Caco-2 (cell line): Measurements from ENCODE around the gene ZNF664. TPM values are rescaled to one million over a fixed set of nuclear protein-coding genes. Genes with fewer than 3 reads are reported as not detected.
A peak's percentile ranks its signal among the peaks of the same experiment; 100 is the strongest.

Source experiments
- BruUV-seq: library from RNA; stranded (reverse); fragments of 400-500 nt; replicated peaks from 2 replicates; lab custom pipeline; 2021; lab: Mats Ljungman, UMichigan
- CTCF ChIA-PET: fragments of 300-600 bp; sonication (Branson Sonifier 250); formaldehyde crosslinking; loops from one replicate; lab custom pipeline; 2022; ENCODE audit warnings: antibody characterized with exemption; lab: Charles Lee
- POLR2A ChIA-PET: fragments of 300-600 bp; sonication (Branson Sonifier 250); formaldehyde crosslinking; loops from one replicate; lab custom pipeline; 2022; ENCODE audit warnings: antibody characterized with exemption; lab: Charles Lee
- DNase-seq, 2 experiments: peaks; one replicate each; pipeline versions ENCODE4 v3.0.0 to v3.0.0-alpha.2; 2020 to 2022
- H3K27me3 ChIP-seq: replicated peaks from 2 replicates; pipeline ENCODE4 v1.6.0; 2011; ENCODE audit warnings: low read length; ENCODE audit not compliant: control insufficient read depth, insufficient read depth
- H3K36me3 ChIP-seq: 2 replicates; pipeline ENCODE4 v1.5.1; 2011; ENCODE audit warnings: low read length; ENCODE audit not compliant: control insufficient read depth, insufficient read depth
- H3K4me1 ChIP-seq: fragments of 250-450 bp; sonication (Bioruptor Pico); 2 replicates; pipeline ENCODE4 v1.5.1; 2020; ENCODE audit warnings: mild to moderate bottlenecking
- H3K4me3 ChIP-seq: 2 replicates; pipeline ENCODE4 v1.5.1; 2011; ENCODE audit warnings: low read depth, mild to moderate bottlenecking, control low read depth, low read length
- H3K9me3 ChIP-seq: fragments of 250-450 bp; sonication (Bioruptor Pico); 2 replicates; pipeline ENCODE4 v1.5.1; 2020; ENCODE audit warnings: mild to moderate bottlenecking, moderate library complexity
- H3K27ac Mint-ChIP-seq: one replicate; pipeline ENCODE4 v1.8.0; 2022; ENCODE audit warnings: mixed read lengths; ENCODE audit not compliant: unreplicated experiment
- H3K27me3 Mint-ChIP-seq: one replicate; pipeline ENCODE4 v1.8.0; 2022; ENCODE audit warnings: mixed read lengths; ENCODE audit not compliant: insufficient read depth, unreplicated experiment
- H3K36me3 Mint-ChIP-seq: one replicate; pipeline ENCODE4 v1.8.0; 2022; ENCODE audit warnings: mild to moderate bottlenecking, mixed read lengths; ENCODE audit not compliant: insufficient read depth, unreplicated experiment
- H3K4me1 Mint-ChIP-seq: one replicate; pipeline ENCODE4 v1.8.0; 2022; ENCODE audit warnings: low read depth, mixed read lengths; ENCODE audit not compliant: unreplicated experiment
- H3K4me3 Mint-ChIP-seq: one replicate; pipeline ENCODE4 v1.8.0; 2022; ENCODE audit warnings: mild to moderate bottlenecking, moderate library complexity, mixed read lengths; ENCODE audit not compliant: unreplicated experiment
- H3K9me3 Mint-ChIP-seq: one replicate; pipeline ENCODE4 v1.8.0; 2022; ENCODE audit warnings: mixed read lengths; ENCODE audit not compliant: unreplicated experiment
- intact Hi-C: fragments of 100-400 bp; cut with micrococcal nuclease; formaldehyde crosslinking; loops from one replicate; pipeline ENCODE4 v1.10.0; 2022; ENCODE audit not compliant: unreplicated experiment
- total RNA-seq: library from RNA; stranded (reverse); gene quantifications from 2 replicates; pipeline ENCODE4 v1.2.3, GENCODE V29; 2022
- TF ChIP-seq, protein P1 (sequence below), 2 experiments: fragments of 200-600 bp in 1 of 2; IDR thresholded peaks; 1 replicate in 1 of 2; 2 replicates in 1 of 2; pipeline versions ENCODE4 v1.5.1 to v1.8.0; 2011 to 2022; ENCODE audit warnings: antibody characterized with exemption in 1 of 2, control low read depth in 1 of 2, inconsistent platforms in 1 of 2, low read depth in 1 of 2, low read length in 1 of 2, mild to moderate bottlenecking in 1 of 2, moderate library complexity in 1 of 2; ENCODE audit not compliant: insufficient read depth in 1 of 2, severe bottlenecking in 1 of 2, unreplicated experiment in 1 of 2

The ZNF664 gene
- total RNA-seq, 1 experiment from 2014 or later: 117 TPM

- Mint-ChIP-seq H3K9me3 (peaks cover 37% of the 10 kb centered on the region), H3K4me3 (no peak overlapping the region), H3K36me3 (no peaks in the 10 kb centered on the region), H3K27ac (no peak overlapping the region), H3K4me1 (peaks cover 4% of the 10 kb centered on the region), H3K27me3 (no peaks in the 10 kb centered on the region)
- no peaks in the 10 kb centered on the region for H3K36me3 ChIP-seq
- no peak overlapping the region for H3K4me3 ChIP-seq
- POLR2A ChIA-PET: no interaction called here
- TF ChIP-seq, protein P1, sequence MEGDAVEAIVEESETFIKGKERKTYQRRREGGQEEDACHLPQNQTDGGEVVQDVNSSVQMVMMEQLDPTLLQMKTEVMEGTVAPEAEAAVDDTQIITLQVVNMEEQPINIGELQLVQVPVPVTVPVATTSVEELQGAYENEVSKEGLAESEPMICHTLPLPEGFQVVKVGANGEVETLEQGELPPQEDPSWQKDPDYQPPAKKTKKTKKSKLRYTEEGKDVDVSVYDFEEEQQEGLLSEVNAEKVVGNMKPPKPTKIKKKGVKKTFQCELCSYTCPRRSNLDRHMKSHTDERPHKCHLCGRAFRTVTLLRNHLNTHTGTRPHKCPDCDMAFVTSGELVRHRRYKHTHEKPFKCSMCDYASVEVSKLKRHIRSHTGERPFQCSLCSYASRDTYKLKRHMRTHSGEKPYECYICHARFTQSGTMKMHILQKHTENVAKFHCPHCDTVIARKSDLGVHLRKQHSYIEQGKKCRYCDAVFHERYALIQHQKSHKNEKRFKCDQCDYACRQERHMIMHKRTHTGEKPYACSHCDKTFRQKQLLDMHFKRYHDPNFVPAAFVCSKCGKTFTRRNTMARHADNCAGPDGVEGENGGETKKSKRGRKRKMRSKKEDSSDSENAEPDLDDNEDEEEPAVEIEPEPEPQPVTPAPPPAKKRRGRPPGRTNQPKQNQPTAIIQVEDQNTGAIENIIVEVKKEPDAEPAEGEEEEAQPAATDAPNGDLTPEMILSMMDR (IDR thresholded peaks at IDR 0.05; ENCODE audit: insufficient read depth in 1 of 2, low read depth in 1 of 2, low read length in 1 of 2, severe bottlenecking in 1 of 2, unreplicated experiment in 1 of 2): no peak
- no TSS peak for BruUV-seq
- no peaks in the 10 kb centered on the region for H3K4me1 ChIP-seq
- H3K9me3 ChIP-seq: peaks cover 24% of the 10 kb centered on the region
- CTCF ChIA-PET: interaction anchor here (0.7 kb wide), 1 partner anchor 15 kb away, joined by 3 read pairs; no protein-coding TSS in a partner anchor
- no peak for DNase-seq
- no peaks in the 10 kb centered on the region for H3K27me3 ChIP-seq
- intact Hi-C loops: no loop called here
Measured at GRCh38 chr12:124047045-124047566, 74.1 kb downstream of the ZNF664 start.

DNA sequence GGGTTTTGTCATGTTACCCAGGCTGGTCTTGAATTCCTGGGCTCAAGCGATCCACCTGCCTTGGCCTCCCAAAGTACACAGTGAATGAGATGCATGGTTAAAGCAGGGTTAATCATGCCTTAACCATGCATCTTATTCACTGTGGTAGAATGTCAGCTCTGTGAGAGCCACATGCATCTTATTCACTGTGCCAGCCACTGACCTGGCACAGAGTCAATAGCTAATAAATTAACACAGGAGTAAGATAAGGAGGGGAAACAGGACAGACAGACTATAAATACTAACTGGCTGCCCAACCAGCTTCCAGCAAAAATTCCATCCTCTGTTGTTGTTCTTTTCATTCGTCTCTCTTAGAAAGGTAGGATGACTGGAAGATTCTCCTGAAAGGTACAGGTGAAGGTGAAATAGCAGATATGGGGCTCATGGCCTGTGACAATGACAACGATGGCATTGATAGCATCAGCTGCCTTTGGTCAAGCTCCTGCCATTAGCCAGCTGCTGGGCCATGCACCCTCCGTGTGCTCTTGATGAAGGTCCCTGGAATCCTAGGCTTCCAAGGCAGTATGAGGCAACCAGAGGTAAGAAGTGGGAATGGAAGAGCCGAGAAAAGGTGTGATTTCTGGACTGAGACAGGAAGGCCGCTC, 76.6 kb downstream of the ZNF664 start:
- TF ChIP-seq, protein P1 (IDR thresholded peaks at IDR 0.05; ENCODE audit: insufficient read depth in 1 of 2, low read depth in 1 of 2, low read length in 1 of 2, severe bottlenecking in 1 of 2, unreplicated experiment in 1 of 2): no peak
- H3K4me1 Mint-ChIP-seq: peaks cover 6% of the 10 kb centered on the region

DNA sequence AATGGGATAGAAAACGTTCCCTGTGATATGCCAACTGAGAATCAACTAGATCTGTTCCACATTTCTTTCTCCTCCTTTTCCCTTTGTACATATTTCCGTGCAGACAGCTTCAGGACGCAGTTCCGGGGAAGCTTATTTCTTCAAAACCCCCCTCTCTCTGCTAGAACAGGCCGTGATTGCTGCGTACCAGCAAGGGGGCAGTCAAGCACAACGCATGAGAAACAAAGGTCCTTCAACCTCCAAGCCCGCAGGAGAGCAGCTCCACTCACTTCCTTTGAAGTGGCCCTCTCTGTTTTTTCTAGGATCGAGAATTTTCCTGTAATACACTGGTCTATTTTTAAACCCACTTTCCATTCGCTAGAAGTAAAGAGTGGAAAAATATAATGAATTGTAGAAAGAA, 80.8 kb downstream of the ZNF664 start:
- DNase-seq: peak; percentile 69 to 76
- no peak overlapping the region for H3K4me3 ChIP-seq
- H3K9me3 ChIP-seq: peaks cover 5% of the 10 kb centered on the region; the same call in 1 of the 2 replicates
- H3K27me3 ChIP-seq: no peaks in the 10 kb centered on the region
- CTCF ChIA-PET: interaction anchor here (0.5 to 1.5 kb wide), 17 partner anchors 10 to 268 kb away, joined by 3 to 8 read pairs (median 5); no protein-coding TSS in a partner anchor
- H3K9me3 Mint-ChIP-seq: peaks cover 9% of the 10 kb centered on the region
- no peaks in the 10 kb centered on the region for H3K36me3 Mint-ChIP-seq
- BruUV-seq: no TSS peak
- POLR2A ChIA-PET: no interaction called here
- TF ChIP-seq, protein P1 (IDR thresholded peaks at IDR 0.05; ENCODE audit: insufficient read depth in 1 of 2, low read depth in 1 of 2, low read length in 1 of 2, severe bottlenecking in 1 of 2, unreplicated experiment in 1 of 2): peak; percentile 37 to 72
- intact Hi-C loops: loop anchor here (1.0 kb wide), 2 partner anchors 170 to 267 kb away; no protein-coding TSS in a partner anchor
- peaks cover 6% of the 10 kb centered on the region for H3K4me1 Mint-ChIP-seq
- H3K27ac Mint-ChIP-seq: peak overlapping the region; percentile 21
- 0 out of 2 replicates have a peak, but pooled peaks cover 3% of the 10 kb centered on the region for H3K4me1 ChIP-seq
- no peaks in the 10 kb centered on the region for H3K36me3 ChIP-seq
- H3K4me3 Mint-ChIP-seq: no peak overlapping the region
- no peaks in the 10 kb centered on the region for H3K27me3 Mint-ChIP-seq

More for the DNA sequence above, 76.6 kb downstream of the ZNF664 start:
- H3K9me3 Mint-ChIP-seq: peaks cover 37% of the 10 kb centered on the region
- H3K27ac Mint-ChIP-seq: no peak overlapping the region
- 0 out of 2 replicates have a peak, but pooled peaks cover 3% of the 10 kb centered on the region for H3K4me1 ChIP-seq
- ChIA-PET CTCF (interaction anchor here (0.7 kb wide), 1 partner anchor 173 kb away, joined by 3 read pairs; no protein-coding TSS in a partner anchor), POLR2A (no interaction called here)
- no peak overlapping the region for H3K4me3 ChIP-seq
- H3K27me3 Mint-ChIP-seq: no peaks in the 10 kb centered on the region
- no TSS peak for BruUV-seq
- H3K36me3 ChIP-seq: no peaks in the 10 kb centered on the region
- no peak overlapping the region for H3K4me3 Mint-ChIP-seq
- no peaks in the 10 kb centered on the region for H3K36me3 Mint-ChIP-seq
- DNase-seq: no peak
- no peaks in the 10 kb centered on the region for H3K27me3 ChIP-seq
- intact Hi-C loops: no loop called here
- H3K9me3 ChIP-seq: peaks cover 24% of the 10 kb centered on the region
